ENCODE measurements around the gene SLC2A13.

Gene SLC2A13

GRCh38 chr12:40137252-40137651 lies 31.4 kb upstream of the SLC2A13 start:
- Histone ChIP-seq H3K4me3 (ENCODE audit: low read depth, low read length) (no peak overlapping the region), H3K9me3 (ENCODE audit: severe bottlenecking) (no peaks in the 10 kb centered on the region), H3K36me3 (no peaks in the 10 kb centered on the region), H3K27me3 (ENCODE audit: insufficient read depth, low read depth, severe bottlenecking) (no peaks in the 10 kb centered on the region), H3K27ac (no peak overlapping the region)
- no peak for DNase-seq
- TF ChIP-seq CTCF (IDR thresholded peaks at IDR 0.05; ENCODE audit: low read depth, low read length): no peak

DNA sequence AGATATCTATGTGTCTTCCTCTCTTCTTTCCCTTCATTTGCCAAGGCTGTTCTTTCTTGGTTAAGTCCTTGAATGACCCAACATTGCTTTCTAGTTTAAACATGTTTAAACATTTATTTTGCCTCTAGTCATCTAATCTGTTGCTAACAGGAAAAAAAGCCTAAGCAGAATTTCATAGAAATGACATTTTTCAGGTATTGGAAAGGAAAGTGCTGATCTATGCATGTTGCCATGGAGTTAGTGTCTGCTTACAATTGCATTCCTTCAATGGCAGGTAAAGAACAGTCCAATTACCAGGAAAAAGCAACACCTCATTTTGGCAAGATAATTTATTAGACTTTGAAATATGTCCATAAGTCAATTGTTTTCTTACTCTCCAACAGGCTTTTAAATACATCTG lies 21.5 kb upstream of the SLC2A13 start:
- TF ChIP-seq CTCF (IDR thresholded peaks at IDR 0.05; ENCODE audit: low read depth, low read length): no peak
- no peaks in the 10 kb centered on the region for H3K9me3 ChIP-seq (ENCODE audit: severe bottlenecking)
- H3K4me3 ChIP-seq (ENCODE audit: low read depth, low read length): no peak overlapping the region
- no peak for DNase-seq
- H3K27me3 ChIP-seq (ENCODE audit: insufficient read depth, low read depth, severe bottlenecking): no peaks in the 10 kb centered on the region
- no peak overlapping the region for H3K27ac ChIP-seq
- no peaks in the 10 kb centered on the region for H3K36me3 ChIP-seq

DNA sequence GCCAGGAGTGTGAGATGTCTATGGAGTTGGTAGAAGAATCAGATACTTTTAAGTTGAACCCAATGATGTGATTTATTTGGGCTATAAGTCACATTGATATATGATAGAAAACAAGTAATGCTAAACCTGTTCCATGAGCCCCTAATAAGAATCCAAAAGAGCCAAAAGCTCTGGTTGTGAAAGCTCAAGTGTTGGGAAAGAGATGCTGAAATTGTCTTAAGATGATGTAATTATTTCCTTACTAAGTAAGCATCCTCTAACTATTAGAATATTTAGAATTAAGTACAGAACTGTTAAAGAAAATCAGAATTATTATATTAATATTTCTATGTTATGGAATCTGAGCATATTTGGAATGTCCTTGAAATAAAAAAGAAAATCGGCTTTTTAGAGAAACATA lies 17.6 kb upstream of the SLC2A13 start:
- Histone ChIP-seq H3K9me3 (ENCODE audit: severe bottlenecking) (no peaks in the 10 kb centered on the region), H3K36me3 (no peaks in the 10 kb centered on the region), H3K27ac (no peak overlapping the region), H3K27me3 (ENCODE audit: insufficient read depth, low read depth, severe bottlenecking) (no peaks in the 10 kb centered on the region), H3K4me3 (ENCODE audit: low read depth, low read length) (no peak overlapping the region)
- TF ChIP-seq CTCF (IDR thresholded peaks at IDR 0.05; ENCODE audit: low read depth, low read length): no peak
- DNase-seq: no peak

DNA sequence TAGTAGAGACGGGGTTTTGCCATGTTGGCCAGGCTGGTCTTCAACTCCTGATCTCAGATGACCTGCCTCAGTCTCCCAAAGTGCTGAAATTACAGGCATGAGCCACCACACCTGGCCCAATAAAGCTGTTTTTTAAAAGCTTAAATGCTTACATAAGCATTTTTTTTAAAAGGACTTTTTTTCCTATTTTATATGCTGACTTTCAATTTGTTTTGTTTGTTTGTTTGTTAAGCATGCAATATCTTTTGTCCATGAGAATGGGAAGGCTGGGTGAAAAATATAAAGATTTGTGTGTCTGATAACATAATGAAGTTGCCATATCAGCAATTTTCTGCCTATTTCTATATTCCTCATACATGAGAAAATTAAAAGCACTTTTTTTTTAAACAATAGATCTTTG lies 17.0 kb upstream of the SLC2A13 start:
- no peak for TF ChIP-seq CTCF (IDR thresholded peaks at IDR 0.05; ENCODE audit: low read depth, low read length)
- DNase-seq: no peak

GRCh38 chr12:40117818-40118217 lies 11.9 kb upstream of the SLC2A13 start:
- Histone ChIP-seq H3K4me3 (ENCODE audit: low read depth, low read length) (no peak overlapping the region), H3K36me3 (no peaks in the 10 kb centered on the region), H3K27ac (no peak overlapping the region), H3K27me3 (ENCODE audit: insufficient read depth, low read depth, severe bottlenecking) (no peaks in the 10 kb centered on the region), H3K9me3 (ENCODE audit: severe bottlenecking) (no peaks in the 10 kb centered on the region)
- TF ChIP-seq CTCF (IDR thresholded peaks at IDR 0.05; ENCODE audit: low read depth, low read length): no peak
- no peak for DNase-seq

More for the DNA sequence above, 17.0 kb upstream of the SLC2A13 start:
- Histone ChIP-seq H3K36me3 (no peaks in the 10 kb centered on the region), H3K27me3 (ENCODE audit: insufficient read depth, low read depth, severe bottlenecking) (no peaks in the 10 kb centered on the region), H3K9me3 (ENCODE audit: severe bottlenecking) (no peaks in the 10 kb centered on the region), H3K4me3 (ENCODE audit: low read depth, low read length) (no peak overlapping the region), H3K27ac (no peak overlapping the region)

- peaks cover 3% of the 10 kb centered on the region for H3K9me3 ChIP-seq (ENCODE audit: severe bottlenecking)
- no peak for DNase-seq
- H3K27ac ChIP-seq: no peak overlapping the region
- peaks cover 3% of the 10 kb centered on the region for H3K27me3 ChIP-seq (ENCODE audit: insufficient read depth, low read depth, severe bottlenecking)
- no peaks in the 10 kb centered on the region; the same call in 1 of the 2 replicates for H3K36me3 ChIP-seq
- TF ChIP-seq CTCF (IDR thresholded peaks at IDR 0.05; ENCODE audit: low read depth, low read length): no peak
- H3K4me3 ChIP-seq (ENCODE audit: low read depth, low read length): no peak overlapping the region
Measured at GRCh38 chr12:40110586-40110985, 4.7 kb upstream of the SLC2A13 start.
